ENCODE data around the gene R3HCC1L.

DNA sequence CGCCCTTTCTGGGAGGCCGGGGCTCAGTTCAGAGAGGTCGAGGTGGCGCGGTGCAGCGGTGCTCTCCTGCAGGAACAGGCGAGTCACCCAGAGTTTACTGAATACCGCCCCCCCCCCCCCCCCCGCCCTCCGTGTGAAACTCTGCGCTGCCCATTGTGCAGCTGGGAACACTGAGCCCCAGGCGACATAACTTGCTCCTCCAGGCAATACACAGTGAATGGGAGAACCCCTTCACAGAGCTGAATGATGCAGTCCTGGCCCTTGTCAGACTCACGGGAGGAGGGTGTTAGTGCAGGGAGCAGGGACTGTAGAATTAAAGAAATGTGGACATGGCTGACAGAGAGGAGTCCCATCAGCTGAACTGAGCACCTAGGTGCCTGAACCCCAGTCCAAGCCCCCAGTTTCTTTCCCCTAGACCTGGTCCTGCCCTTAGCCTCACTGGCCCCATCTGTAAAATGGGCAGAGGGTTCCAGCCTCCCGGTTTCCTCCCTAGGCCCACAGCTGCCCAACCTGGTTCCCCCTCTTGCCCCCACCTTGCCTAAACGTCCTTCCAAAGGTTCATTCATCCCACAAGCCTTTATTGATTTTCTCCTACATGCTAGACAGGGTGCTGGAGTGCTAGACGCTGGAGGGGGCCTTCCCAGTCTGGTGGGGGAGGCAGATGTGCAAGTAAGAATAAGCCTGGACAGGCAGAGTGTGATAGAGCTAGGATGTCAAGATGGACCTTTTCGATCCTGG lies 134.4 kb downstream of the R3HCC1L start:
- TF ChIP-seq, protein P1, sequence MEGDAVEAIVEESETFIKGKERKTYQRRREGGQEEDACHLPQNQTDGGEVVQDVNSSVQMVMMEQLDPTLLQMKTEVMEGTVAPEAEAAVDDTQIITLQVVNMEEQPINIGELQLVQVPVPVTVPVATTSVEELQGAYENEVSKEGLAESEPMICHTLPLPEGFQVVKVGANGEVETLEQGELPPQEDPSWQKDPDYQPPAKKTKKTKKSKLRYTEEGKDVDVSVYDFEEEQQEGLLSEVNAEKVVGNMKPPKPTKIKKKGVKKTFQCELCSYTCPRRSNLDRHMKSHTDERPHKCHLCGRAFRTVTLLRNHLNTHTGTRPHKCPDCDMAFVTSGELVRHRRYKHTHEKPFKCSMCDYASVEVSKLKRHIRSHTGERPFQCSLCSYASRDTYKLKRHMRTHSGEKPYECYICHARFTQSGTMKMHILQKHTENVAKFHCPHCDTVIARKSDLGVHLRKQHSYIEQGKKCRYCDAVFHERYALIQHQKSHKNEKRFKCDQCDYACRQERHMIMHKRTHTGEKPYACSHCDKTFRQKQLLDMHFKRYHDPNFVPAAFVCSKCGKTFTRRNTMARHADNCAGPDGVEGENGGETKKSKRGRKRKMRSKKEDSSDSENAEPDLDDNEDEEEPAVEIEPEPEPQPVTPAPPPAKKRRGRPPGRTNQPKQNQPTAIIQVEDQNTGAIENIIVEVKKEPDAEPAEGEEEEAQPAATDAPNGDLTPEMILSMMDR (IDR thresholded peaks at IDR 0.05): no peak
- TF ChIP-seq EZH2 (IDR thresholded peaks at IDR 0.05; ENCODE audit: borderline replicate concordance, insufficient read depth, low read depth, low read length, poor library complexity, severe bottlenecking): no peak
